SK-N-MC (cell line): ENCODE results near the gene TPP1.

Experiments used
- EZH2 ChIP-seq: fragments of 200-600 bp; sonication (generic); IDR thresholded peaks from one replicate; pipeline ENCODE4 v1.6.1; 2017; ENCODE audit warnings: antibody characterized with exemption
- FOXP2 ChIP-seq: optimal IDR thresholded peaks from 2 replicates; pipeline ENCODE3; 2011; ENCODE audit warnings: mild to moderate bottlenecking, moderate library complexity; ENCODE audit not compliant: insufficient read depth; ENCODE audit errors: extremely low read length, control extremely low read depth

DNA sequence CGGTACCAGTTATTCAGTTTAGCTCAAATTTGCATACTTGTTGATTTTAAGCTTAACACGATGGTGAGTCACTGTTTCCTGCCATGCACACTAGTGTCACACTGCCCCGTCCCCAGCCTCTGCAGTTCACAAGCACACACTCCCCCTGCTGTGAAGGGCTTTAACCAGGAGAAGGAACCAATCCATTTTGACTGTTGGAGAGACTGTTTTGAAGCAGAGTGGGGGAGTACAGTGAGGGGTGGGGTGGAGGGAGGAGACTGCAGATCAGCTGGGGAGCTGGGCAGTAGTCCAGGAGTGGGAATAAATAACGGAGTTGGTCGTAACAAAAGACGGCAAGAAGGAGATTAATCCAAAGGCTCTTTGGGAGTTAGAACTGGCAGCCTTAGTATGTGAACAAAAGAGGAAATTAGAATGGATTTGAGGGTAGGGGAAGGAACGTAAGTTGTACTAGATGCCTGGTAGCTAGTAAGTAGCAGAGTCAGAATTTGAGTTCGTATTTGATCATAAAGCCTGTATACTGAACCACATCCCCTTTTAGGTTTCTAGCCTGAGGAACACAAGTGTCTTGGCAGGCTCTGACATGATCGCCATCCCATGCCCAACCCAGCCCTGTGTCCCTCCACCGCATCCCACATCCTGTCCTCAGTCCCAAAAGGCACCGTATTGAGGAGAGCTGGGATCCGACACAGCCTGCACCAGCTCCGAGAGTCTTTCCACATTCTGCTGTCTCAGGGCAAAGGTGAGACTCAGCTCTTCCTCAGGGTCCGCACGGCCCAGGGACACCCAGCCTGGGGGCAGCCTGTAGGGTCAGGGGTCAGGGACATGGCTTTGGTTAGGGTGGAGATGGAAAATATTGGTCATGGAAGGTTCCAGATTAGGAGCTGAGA, 862 bp downstream of the TPP1 start:
- TF ChIP-seq FOXP2 (no peak), EZH2 (no peak)
